Epithelial cell of esophagus (primary cell): ENCODE data around the gene TSPAN13.

Experiments
- DNase-seq: peaks from one replicate; pipeline ENCODE4 v3.0.0; 2010; ENCODE audit warnings: low read depth
- H3K4me3 ChIP-seq: 2 replicates; pipeline ENCODE4 v1.5.1; 2011; ENCODE audit warnings: mild to moderate bottlenecking, low read length, control low read depth
- CTCF ChIP-seq: IDR thresholded peaks from 2 replicates; pipeline ENCODE4 v1.5.1; 2011; ENCODE audit warnings: low read depth, mild to moderate bottlenecking, low read length, control low read depth, inconsistent platforms; ENCODE audit not compliant: insufficient read depth; ENCODE audit errors: missing control alignments

The TSPAN13 gene

GRCh38 chr7:16744518-16745250, 8.9 kb upstream of the TSPAN13 start:
- TF ChIP-seq CTCF, result no peak
- DNase-seq, result no peak
- H3K4me3 ChIP-seq, result no peak overlapping the region

- TF ChIP-seq CTCF, result no peak
- no peak overlapping the region for H3K4me3 ChIP-seq
- DNase-seq, result no peak
Observed at GRCh38 chr7:16745645-16746044, 7.9 kb upstream of the TSPAN13 start.

GRCh38 chr7:16747102-16747501, 6.5 kb upstream of the TSPAN13 start:
- DNase-seq, result no peak
- TF ChIP-seq CTCF, result no peak

GRCh38 chr7:16753932-16754855, 639 bp downstream of the TSPAN13 start:
- H3K4me3 ChIP-seq, result peak overlapping the region; percentile 91
- TF ChIP-seq CTCF, result no peak
- DNase-seq, result peak; percentile 48

More at GRCh38 chr7:16747102-16747501, 6.5 kb upstream of the TSPAN13 start:
- H3K4me3 ChIP-seq, result no peak overlapping the region

- peak overlapping the region; percentile 91 for H3K4me3 ChIP-seq
- peak; percentile 36 for DNase-seq
- no peak for TF ChIP-seq CTCF
Observed at GRCh38 chr7:16754856-16755317, 1.3 kb downstream of the TSPAN13 start.

GRCh38 chr7:16755397-16755796, 1.8 kb downstream of the TSPAN13 start:
- no peak for TF ChIP-seq CTCF
- peak; percentile 28 for DNase-seq
- H3K4me3 ChIP-seq, result peak overlapping the region; percentile 91
